Subcutaneous abdominal adipose tissue (tissue), 5 donors: ENCODE results near the gene NUP85.
A peak's percentile ranks its signal among the peaks of the same experiment; 100 is the strongest.
"Not testable (repeated sequence)": the region's sequence is repeated elsewhere in the genome, so short reads cannot be mapped to it uniquely, and the experiment has no call there.

ENCODE experiments used
- H3K27ac ChIP-seq: one replicate; pipeline ENCODE4 v1.7.0; 2013; ENCODE audit warnings: low read depth, mild to moderate bottlenecking, inconsistent platforms, low read length, moderate library complexity
- H3K27me3 ChIP-seq, 5 donors: one replicate each; pipeline ENCODE4 v1.7.0; 2013; ENCODE audit warnings: low read length in 5 of 5, inconsistent platforms in 1 of 5; ENCODE audit not compliant: control insufficient read depth in 5 of 5, insufficient read depth in 4 of 5
- H3K36me3 ChIP-seq, 5 donors: one replicate each; pipeline ENCODE4 v1.7.0; 2013; ENCODE audit warnings: low read length in 5 of 5; ENCODE audit not compliant: control insufficient read depth in 5 of 5, insufficient read depth in 5 of 5
- H3K4me1 ChIP-seq, 5 donors: one replicate each; pipeline ENCODE4 v1.7.0; 2013; ENCODE audit warnings: low read length in 5 of 5, mild to moderate bottlenecking in 3 of 5, moderate library complexity in 1 of 5; ENCODE audit not compliant: control insufficient read depth in 5 of 5, insufficient read depth in 5 of 5
- H3K4me3 ChIP-seq, 5 donors: one replicate each; pipeline ENCODE4 v1.7.0; 2013; ENCODE audit warnings: low read length in 5 of 5, low read depth in 1 of 5
- H3K9ac ChIP-seq, 5 donors: one replicate each; pipeline ENCODE4 v1.7.0; 2013; ENCODE audit warnings: low read length in 5 of 5, mild to moderate bottlenecking in 4 of 5, moderate library complexity in 3 of 5
- H3K9me3 ChIP-seq, 5 donors: one replicate each; pipeline ENCODE4 v1.7.0; 2013; ENCODE audit warnings: low read length in 5 of 5; ENCODE audit not compliant: control insufficient read depth in 5 of 5
- donor health status: healthy.
- donor health status: healthy.
- donor health status: healthy.
- donor health status: healthy.
- donor health status: healthy.

The NUP85 gene

GRCh38 chr17:75271955-75272847, 66.7 kb downstream of the NUP85 start:
- peak overlapping the region; percentile 65 for H3K27ac ChIP-seq
- peaks cover 2 to 49% (median 39%) of the 10 kb centered on the region in 5 donors for H3K4me1 ChIP-seq
- H3K9ac ChIP-seq = peak overlapping the region in 3 of 5 donors; percentile 78 to 88 (median 80)
- H3K4me3 ChIP-seq = peak overlapping the region in 4 of 5 donors; percentile 68 to 91 (median 76)
- no peaks in the 10 kb centered on the region for H3K27me3 ChIP-seq
- no peaks in the 10 kb centered on the region for H3K9me3 ChIP-seq
- H3K36me3 ChIP-seq = peaks cover 0 to 22% (median 4%) of the 10 kb centered on the region in 5 donors

GRCh38 chr17:75272848-75273184, 67.3 kb downstream of the NUP85 start:
- H3K4me1 ChIP-seq = peaks cover 2 to 43% (median 33%) of the 10 kb centered on the region in 5 donors
- no peaks in the 10 kb centered on the region for H3K9me3 ChIP-seq
- H3K36me3 ChIP-seq = peaks cover 0 to 21% (median 6%) of the 10 kb centered on the region in 5 donors
- H3K27me3 ChIP-seq = no peaks in the 10 kb centered on the region
- peak overlapping the region in 1 of 5 donors; percentile 6 for H3K9ac ChIP-seq
- no peak overlapping the region for H3K4me3 ChIP-seq
- no peak overlapping the region for H3K27ac ChIP-seq

GRCh38 chr17:75273977-75274708, 68.7 kb downstream of the NUP85 start:
- Histone ChIP-seq H3K4me1 (peaks cover 2 to 41% (median 30%) of the 10 kb centered on the region in 5 donors), H3K9me3 (no peaks in the 10 kb centered on the region), H3K36me3 (peaks cover 0 to 28% (median 6%) of the 10 kb centered on the region in 5 donors), H3K4me3 (no peak overlapping the region), H3K27me3 (no peaks in the 10 kb centered on the region), H3K27ac (no peak overlapping the region), H3K9ac (no peak overlapping the region)

GRCh38 chr17:75277664-75278071, 72.2 kb downstream of the NUP85 start:
- H3K27ac ChIP-seq = no peak overlapping the region
- H3K9ac ChIP-seq = no peak overlapping the region
- H3K27me3 ChIP-seq = no peaks in the 10 kb centered on the region
- H3K4me1 ChIP-seq = peaks cover 0 to 15% (median 5%) of the 10 kb centered on the region in 5 donors
- no peaks in the 10 kb centered on the region for H3K9me3 ChIP-seq
- H3K36me3 ChIP-seq = peaks cover 0 to 39% (median 12%) of the 10 kb centered on the region in 5 donors
- H3K4me3 ChIP-seq = no peak overlapping the region

GRCh38 chr17:75280189-75280588, 74.7 kb downstream of the NUP85 start:
- H3K9ac ChIP-seq, H3K9me3 ChIP-seq, H3K4me1 ChIP-seq, H3K27me3 ChIP-seq, H3K27ac ChIP-seq, H3K4me3 ChIP-seq: not testable (repeated sequence)
- H3K36me3 ChIP-seq = peaks cover 0 to 39% (median 13%) of the 10 kb centered on the region in 5 donors

- no peak overlapping the region for H3K4me3 ChIP-seq
- H3K4me1 ChIP-seq = peaks cover 0 to 12% (median 11%) of the 10 kb centered on the region in 5 donors
- H3K9me3 ChIP-seq = no peaks in the 10 kb centered on the region
- H3K36me3 ChIP-seq = peaks cover 0 to 35% (median 18%) of the 10 kb centered on the region in 5 donors
- H3K9ac ChIP-seq = no peak overlapping the region
- no peaks in the 10 kb centered on the region for H3K27me3 ChIP-seq
- H3K27ac ChIP-seq = no peak overlapping the region
These were observed 79.6 kb downstream of the NUP85 start for GRCh38 chr17:75285123-75285522.
